Measurements from ENCODE around the gene SMARCA5. TPM values are rescaled to one million over a fixed set of nuclear protein-coding genes. Genes with fewer than 3 reads are reported as not detected.
A peak's percentile ranks its signal among the peaks of the same experiment; 100 is the strongest.

SMARCA5 gene
- polyA plus RNA-seq, 1 of the 3 experiments (the other 2 are of a cell fraction): 7.5 TPM

DNA sequence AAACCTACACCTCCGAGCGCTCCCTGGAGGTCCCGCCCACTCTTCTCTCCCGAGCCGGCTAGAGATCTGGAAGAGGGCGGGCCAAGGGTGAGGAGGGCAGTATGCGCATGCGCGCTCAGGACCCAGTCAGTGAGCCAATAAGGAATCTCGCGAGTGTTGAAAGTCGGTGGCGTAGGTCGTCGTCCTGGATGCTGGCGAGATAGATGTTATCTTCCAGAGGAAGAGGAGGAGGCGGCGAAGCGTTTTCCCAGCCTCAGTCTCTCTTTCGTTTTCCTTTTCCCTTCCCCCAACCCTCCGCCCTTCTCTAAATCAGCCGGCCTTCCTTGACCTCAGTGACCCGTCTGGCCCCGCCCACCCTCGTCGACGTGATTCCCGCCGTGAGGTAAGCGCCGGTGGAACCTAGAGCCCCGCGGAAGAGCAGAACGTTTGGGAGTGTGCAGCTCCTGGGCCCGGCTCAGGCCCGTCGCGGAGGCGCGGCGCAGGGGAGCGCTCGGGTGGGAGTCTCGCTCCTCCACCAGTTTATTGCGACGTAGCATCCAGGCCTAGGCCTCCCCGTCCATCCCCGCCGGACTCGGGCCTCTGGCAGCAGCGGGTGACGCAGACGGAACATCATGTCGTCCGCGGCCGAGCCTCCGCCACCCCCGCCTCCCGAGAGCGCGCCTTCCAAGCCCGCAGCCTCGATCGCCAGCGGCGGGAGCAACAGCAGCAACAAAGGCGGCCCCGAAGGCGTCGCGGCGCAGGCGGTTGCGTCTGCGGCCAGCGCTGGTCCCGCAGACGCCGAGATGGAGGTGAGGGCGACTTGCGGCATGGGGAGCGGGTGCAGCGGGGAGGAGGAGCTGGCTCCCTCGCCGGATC, at the start of gene SMARCA5 (continued):
- TF ChIP-seq, protein P1, sequence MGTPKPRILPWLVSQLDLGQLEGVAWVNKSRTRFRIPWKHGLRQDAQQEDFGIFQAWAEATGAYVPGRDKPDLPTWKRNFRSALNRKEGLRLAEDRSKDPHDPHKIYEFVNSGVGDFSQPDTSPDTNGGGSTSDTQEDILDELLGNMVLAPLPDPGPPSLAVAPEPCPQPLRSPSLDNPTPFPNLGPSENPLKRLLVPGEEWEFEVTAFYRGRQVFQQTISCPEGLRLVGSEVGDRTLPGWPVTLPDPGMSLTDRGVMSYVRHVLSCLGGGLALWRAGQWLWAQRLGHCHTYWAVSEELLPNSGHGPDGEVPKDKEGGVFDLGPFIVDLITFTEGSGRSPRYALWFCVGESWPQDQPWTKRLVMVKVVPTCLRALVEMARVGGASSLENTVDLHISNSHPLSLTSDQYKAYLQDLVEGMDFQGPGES (IDR thresholded peaks at IDR 0.05; ENCODE audit: low read depth, low read length): no peak
- TF ChIP-seq, protein P2, sequence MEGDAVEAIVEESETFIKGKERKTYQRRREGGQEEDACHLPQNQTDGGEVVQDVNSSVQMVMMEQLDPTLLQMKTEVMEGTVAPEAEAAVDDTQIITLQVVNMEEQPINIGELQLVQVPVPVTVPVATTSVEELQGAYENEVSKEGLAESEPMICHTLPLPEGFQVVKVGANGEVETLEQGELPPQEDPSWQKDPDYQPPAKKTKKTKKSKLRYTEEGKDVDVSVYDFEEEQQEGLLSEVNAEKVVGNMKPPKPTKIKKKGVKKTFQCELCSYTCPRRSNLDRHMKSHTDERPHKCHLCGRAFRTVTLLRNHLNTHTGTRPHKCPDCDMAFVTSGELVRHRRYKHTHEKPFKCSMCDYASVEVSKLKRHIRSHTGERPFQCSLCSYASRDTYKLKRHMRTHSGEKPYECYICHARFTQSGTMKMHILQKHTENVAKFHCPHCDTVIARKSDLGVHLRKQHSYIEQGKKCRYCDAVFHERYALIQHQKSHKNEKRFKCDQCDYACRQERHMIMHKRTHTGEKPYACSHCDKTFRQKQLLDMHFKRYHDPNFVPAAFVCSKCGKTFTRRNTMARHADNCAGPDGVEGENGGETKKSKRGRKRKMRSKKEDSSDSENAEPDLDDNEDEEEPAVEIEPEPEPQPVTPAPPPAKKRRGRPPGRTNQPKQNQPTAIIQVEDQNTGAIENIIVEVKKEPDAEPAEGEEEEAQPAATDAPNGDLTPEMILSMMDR (IDR thresholded peaks at IDR 0.05): no peak
- TF ChIP-seq POLR2AphosphoS5 (IDR thresholded peaks at IDR 0.05; ENCODE audit: low read depth, low read length): peak; percentile 84
- TF ChIP-seq RFX5 (IDR thresholded peaks at IDR 0.05; ENCODE audit: low read length): no peak
- TF ChIP-seq, protein P3, sequence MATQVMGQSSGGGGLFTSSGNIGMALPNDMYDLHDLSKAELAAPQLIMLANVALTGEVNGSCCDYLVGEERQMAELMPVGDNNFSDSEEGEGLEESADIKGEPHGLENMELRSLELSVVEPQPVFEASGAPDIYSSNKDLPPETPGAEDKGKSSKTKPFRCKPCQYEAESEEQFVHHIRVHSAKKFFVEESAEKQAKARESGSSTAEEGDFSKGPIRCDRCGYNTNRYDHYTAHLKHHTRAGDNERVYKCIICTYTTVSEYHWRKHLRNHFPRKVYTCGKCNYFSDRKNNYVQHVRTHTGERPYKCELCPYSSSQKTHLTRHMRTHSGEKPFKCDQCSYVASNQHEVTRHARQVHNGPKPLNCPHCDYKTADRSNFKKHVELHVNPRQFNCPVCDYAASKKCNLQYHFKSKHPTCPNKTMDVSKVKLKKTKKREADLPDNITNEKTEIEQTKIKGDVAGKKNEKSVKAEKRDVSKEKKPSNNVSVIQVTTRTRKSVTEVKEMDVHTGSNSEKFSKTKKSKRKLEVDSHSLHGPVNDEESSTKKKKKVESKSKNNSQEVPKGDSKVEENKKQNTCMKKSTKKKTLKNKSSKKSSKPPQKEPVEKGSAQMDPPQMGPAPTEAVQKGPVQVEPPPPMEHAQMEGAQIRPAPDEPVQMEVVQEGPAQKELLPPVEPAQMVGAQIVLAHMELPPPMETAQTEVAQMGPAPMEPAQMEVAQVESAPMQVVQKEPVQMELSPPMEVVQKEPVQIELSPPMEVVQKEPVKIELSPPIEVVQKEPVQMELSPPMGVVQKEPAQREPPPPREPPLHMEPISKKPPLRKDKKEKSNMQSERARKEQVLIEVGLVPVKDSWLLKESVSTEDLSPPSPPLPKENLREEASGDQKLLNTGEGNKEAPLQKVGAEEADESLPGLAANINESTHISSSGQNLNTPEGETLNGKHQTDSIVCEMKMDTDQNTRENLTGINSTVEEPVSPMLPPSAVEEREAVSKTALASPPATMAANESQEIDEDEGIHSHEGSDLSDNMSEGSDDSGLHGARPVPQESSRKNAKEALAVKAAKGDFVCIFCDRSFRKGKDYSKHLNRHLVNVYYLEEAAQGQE (IDR thresholded peaks at IDR 0.05; ENCODE audit: low read depth, low read length): no peak

DNA sequence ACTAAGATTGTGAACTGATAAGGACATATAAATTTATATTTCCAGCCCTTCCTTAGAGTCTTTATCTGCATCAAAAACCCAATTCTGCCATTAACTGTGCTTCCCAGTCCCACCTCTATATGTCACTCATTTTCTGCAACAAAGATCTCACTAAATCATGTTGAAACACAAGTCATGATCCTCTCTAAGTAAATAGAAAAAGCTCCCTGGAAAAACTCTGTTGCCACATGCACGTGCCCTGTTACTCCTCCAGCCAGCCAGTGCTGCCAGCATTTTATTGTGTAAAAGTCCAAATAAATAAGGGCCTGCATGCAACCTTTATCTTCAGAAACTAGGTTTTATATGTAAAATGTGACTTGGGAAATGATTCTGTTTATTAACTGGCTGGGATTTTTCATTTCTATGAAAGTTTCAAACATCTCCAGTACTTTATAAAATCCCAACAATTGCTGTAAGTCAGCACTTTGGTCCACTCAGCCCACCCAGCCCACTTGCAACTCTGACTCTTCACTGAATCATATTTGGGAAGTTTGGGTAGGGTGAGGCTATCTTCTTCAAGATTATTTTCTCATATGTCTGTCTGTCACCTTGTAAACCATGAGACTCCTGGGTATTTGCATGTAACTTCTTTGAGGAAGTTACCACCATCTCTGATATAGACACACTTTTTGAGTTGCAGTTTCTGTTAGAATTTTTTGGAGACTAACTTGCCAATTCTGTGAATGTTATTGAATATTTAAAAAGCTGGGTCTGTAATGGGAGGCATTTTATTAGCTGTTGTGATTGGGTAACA, 40.0 kb upstream of the SMARCA5 start:
- Histone ChIP-seq H4K20me1 (ENCODE audit: insufficient read depth) (no peaks in the 10 kb centered on the region), H3K27me3 (ENCODE audit: insufficient read depth) (no peaks in the 10 kb centered on the region), H3K9ac (no peak overlapping the region), H3K4me2 (no peak overlapping the region), H3K9me2 (no peaks in the 10 kb centered on the region), H3K79me2 (ENCODE audit: insufficient read depth) (no peaks in the 10 kb centered on the region), H2AFZ (ENCODE audit: low read depth) (no peak overlapping the region), H3F3A (replicated peaks; ENCODE audit: insufficient read depth) (no peaks in the 10 kb centered on the region), H3K4me3 (ENCODE audit: low read depth in 2 of 2, low read length in 1 of 2) (no peak overlapping the region), H3K4me1 (ENCODE audit: control insufficient read depth in 1 of 2, insufficient read depth in 2 of 2, low read depth in 1 of 2, low read length in 1 of 2) (no peaks in the 10 kb centered on the region), H3K27ac (ENCODE audit: low read depth in 2 of 2, low read length in 1 of 2) (no peak overlapping the region), H3K36me3 (replicated peaks in 1 of 2; ENCODE audit: control insufficient read depth in 1 of 2, insufficient read depth in 2 of 2, low read length in 1 of 2) (peaks cover 19 to 38% of the 10 kb centered on the region in 2 experiments), H3K9me3 (no peaks in the 10 kb centered on the region)
- 95% methylated on average over 1 of the region's 1 CpG for WGBS (ENCODE audit: low lambda C conversion rate)
- POLR2A ChIA-PET: no interaction called here
- no peak for TF ChIP-seq NFIC (IDR thresholded peaks at IDR 0.05; ENCODE audit: borderline replicate concordance)
- TF ChIP-seq RFX5 (IDR thresholded peaks at IDR 0.05; ENCODE audit: low read length): no peak
- no peak for TF ChIP-seq TEAD4 (IDR thresholded peaks at IDR 0.05; ENCODE audit: borderline replicate concordance, insufficient read depth)
- TF ChIP-seq TAF1 (IDR thresholded peaks at IDR 0.05; ENCODE audit: borderline replicate concordance, low read depth, low read length): no peak
- DNase-seq: no peak
- CTCF ChIA-PET: interaction anchor here (1.1 kb wide), 1 partner anchor 271 kb away, joined by 3 read pairs; no protein-coding TSS in a partner anchor
